ENCODE data around the gene MCTP1. TPM values are rescaled to one million over a fixed set of nuclear protein-coding genes. Genes with fewer than 3 reads are reported as not detected.
A peak's percentile ranks its signal among the peaks of the same experiment; 100 is the strongest.
"Not testable (repeated sequence)": the region's sequence is repeated elsewhere in the genome, so short reads cannot be mapped to it uniquely, and the experiment has no call there.

MCTP1 gene
- total RNA-seq, 1 donor from 2014 or later, result 1.9 TPM

GRCh38 chr5:94849821-94850736 lies 434.8 kb downstream of the MCTP1 start:
- intact Hi-C loops (cut with micrococcal nuclease), result loop anchor here (1.0 to 10.0 kb wide), 7 partner anchors 112 to 1265 kb away; partner anchors contain the start of genes KIAA0825, NR2F1, NR2F1-AS1 and SLF1
- TF ChIP-seq CTCF (IDR thresholded peaks at IDR 0.05), result peak; percentile 53
- peaks cover 2% of the 10 kb centered on the region for H3K27me3 Mint-ChIP-seq
- no peaks in the 10 kb centered on the region for H3K4me1 Mint-ChIP-seq
- no peak overlapping the region for H3K4me3 Mint-ChIP-seq
- ChIA-PET CTCF (interaction anchor here (0.7 to 1.1 kb wide), 2 partner anchors 323 to 326 kb away, joined by 4 to 11 read pairs; no protein-coding TSS in a partner anchor), POLR2A (no interaction called here)
- ATAC-seq (ENCODE audit: low read depth) (peak; percentile 80), DNase-seq (no peak)
- no peaks in the 10 kb centered on the region for H3K9me3 Mint-ChIP-seq
- no peaks in the 10 kb centered on the region for H3K36me3 Mint-ChIP-seq (ENCODE audit: low read depth)
- H3K27ac Mint-ChIP-seq, result no peak overlapping the region

- ATAC-seq (ENCODE audit: low read depth) (no peak), DNase-seq (no peak)
- CTCF ChIA-PET, result no interaction called here
- Mint-ChIP-seq H3K4me3 (no peak overlapping the region), H3K9me3 (no peaks in the 10 kb centered on the region), H3K27ac (no peak overlapping the region), H3K27me3 (peaks cover 2% of the 10 kb centered on the region), H3K4me1 (no peaks in the 10 kb centered on the region), H3K36me3 (ENCODE audit: low read depth) (no peaks in the 10 kb centered on the region)
- POLR2A ChIA-PET, result no interaction called here
- intact Hi-C loops (cut with micrococcal nuclease), result no loop called here
- TF ChIP-seq CTCF (IDR thresholded peaks at IDR 0.05), result no peak
These were observed 435.6 kb downstream of the MCTP1 start for GRCh38 chr5:94849324-94849723.

DNA sequence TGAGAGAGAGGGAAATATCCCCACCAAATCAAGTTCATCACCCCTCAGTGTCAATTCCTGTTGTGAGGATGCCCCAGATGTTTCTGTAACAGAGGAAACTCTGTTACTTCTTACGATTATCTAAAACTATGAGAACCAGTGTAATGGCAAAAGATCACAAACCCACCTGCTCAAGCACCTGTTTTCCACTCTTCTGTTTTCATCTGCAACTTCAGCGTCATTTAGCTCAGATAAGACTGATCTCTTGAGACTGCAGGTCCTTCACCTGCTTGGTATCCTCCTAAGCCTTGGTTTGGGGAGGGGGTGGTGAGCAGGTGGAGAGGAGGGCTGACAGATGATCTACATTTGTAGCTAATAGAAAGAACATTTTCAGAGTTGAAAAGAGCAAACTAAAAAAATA lies 437.2 kb downstream of the MCTP1 start:
- intact Hi-C loops (cut with micrococcal nuclease), result no loop called here
- no peaks in the 10 kb centered on the region for H3K36me3 Mint-ChIP-seq (ENCODE audit: low read depth)
- ATAC-seq (ENCODE audit: low read depth) (no peak), DNase-seq (no peak)
- no peak for TF ChIP-seq CTCF (IDR thresholded peaks at IDR 0.05)
- H3K4me3 Mint-ChIP-seq, result no peak overlapping the region
- H3K27me3 Mint-ChIP-seq, result peaks cover 2% of the 10 kb centered on the region
- no peaks in the 10 kb centered on the region for H3K4me1 Mint-ChIP-seq
- no peaks in the 10 kb centered on the region for H3K9me3 Mint-ChIP-seq
- H3K27ac Mint-ChIP-seq, result no peak overlapping the region
- CTCF ChIA-PET, result interaction anchor here (1.2 to 1.7 kb wide), 2 partner anchors 110 to 323 kb away, joined by 3 to 6 read pairs; no protein-coding TSS in a partner anchor
- POLR2A ChIA-PET, result no interaction called here

DNA sequence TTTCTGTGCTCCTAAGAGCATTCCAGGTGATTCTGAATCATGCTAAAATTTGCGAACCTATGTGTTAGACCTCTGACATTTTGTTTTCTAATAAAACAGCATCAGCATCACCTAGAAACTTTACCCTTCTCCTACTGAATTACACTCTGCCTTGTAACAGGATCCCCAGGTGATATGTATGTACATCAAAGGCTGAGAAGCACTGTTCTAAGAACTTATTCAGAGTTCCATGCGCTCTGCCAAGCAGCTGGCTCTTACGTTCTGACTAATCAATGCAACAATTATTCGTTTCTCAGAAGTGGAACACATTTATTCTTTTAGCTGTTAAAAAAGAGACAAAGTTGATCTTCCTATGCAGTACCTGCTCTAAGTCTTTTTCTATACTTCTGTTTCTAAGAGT lies 437.9 kb downstream of the MCTP1 start:
- peaks cover 2% of the 10 kb centered on the region for H3K27me3 Mint-ChIP-seq
- ChIA-PET CTCF (interaction anchor here (0.8 kb wide), 1 partner anchor 109 kb away, joined by 3 read pairs; no protein-coding TSS in a partner anchor), POLR2A (interaction anchor here (0.8 kb wide), 1 partner anchor 99 kb away, joined by 5 read pairs; no protein-coding TSS in a partner anchor)
- no peak for ATAC-seq (ENCODE audit: low read depth)
- intact Hi-C loops (cut with micrococcal nuclease), result no loop called here
- H3K9me3 Mint-ChIP-seq, result no peaks in the 10 kb centered on the region
- H3K4me3 Mint-ChIP-seq, result no peak overlapping the region
- H3K27ac Mint-ChIP-seq, result no peak overlapping the region
- no peak for DNase-seq
- TF ChIP-seq CTCF (IDR thresholded peaks at IDR 0.05), result no peak
- H3K36me3 Mint-ChIP-seq (ENCODE audit: low read depth), result no peaks in the 10 kb centered on the region
- no peaks in the 10 kb centered on the region for H3K4me1 Mint-ChIP-seq

- H3K9me3 Mint-ChIP-seq; H3K27ac Mint-ChIP-seq; ATAC-seq (ENCODE audit: low read depth); H3K4me3 Mint-ChIP-seq; H3K27me3 Mint-ChIP-seq; CTCF ChIA-PET; POLR2A ChIA-PET; H3K36me3 Mint-ChIP-seq (ENCODE audit: low read depth); intact Hi-C loops (cut with micrococcal nuclease); DNase-seq; H3K4me1 Mint-ChIP-seq: not testable (repeated sequence)
These were observed 439.2 kb downstream of the MCTP1 start for GRCh38 chr5:94845696-94846095.

Data from activated B cell treated with CpG ODN at 0.5 μM for 24 hours (primary cell).